B cell (primary cell): ENCODE results near the gene URGCP. TPM values are rescaled to one million over a fixed set of nuclear protein-coding genes. Genes with fewer than 3 reads are reported as not detected.
"Not testable (repeated sequence)": the region's sequence is repeated elsewhere in the genome, so short reads cannot be mapped to it uniquely, and the experiment has no call there.

Experiments
- ATAC-seq: fragments of 200-7000 bp; cut with Tn5 transposase; one replicate; pipeline ENCODE4 v1.10.0; 2021; ENCODE audit warnings: low read depth, mild to moderate bottlenecking, moderate number of reproducible peaks, moderate library complexity
- CTCF ChIA-PET: fragments of 350-600 bp; sonication (Branson Sonifier 250); formaldehyde crosslinking; loops from one replicate; lab custom pipeline; 2021; ENCODE audit warnings: antibody characterized with exemption, inconsistent platforms; lab: Charles Lee
- POLR2A ChIA-PET: fragments of 350-600 bp; sonication (Branson Sonifier 250); formaldehyde crosslinking; loops from one replicate; lab custom pipeline; 2021; ENCODE audit warnings: antibody characterized with exemption; lab: Charles Lee
- DNase-seq: peaks from one replicate; pipeline ENCODE4 v3.0.0; 2013
- H2AFZ ChIP-seq: 2 replicates; pipeline ENCODE4 v1.6.1; 2012; ENCODE audit warnings: mild to moderate bottlenecking, low read depth, low read length; ENCODE audit not compliant: insufficient read depth, poor library complexity, severe bottlenecking
- H3K27ac ChIP-seq, 2 donors: 1 replicate in 1 of 2; 2 replicates in 1 of 2; pipeline ENCODE4 v1.5.1; 2012 to 2013; ENCODE audit warnings: low read length in 2 of 2, mild to moderate bottlenecking in 2 of 2, moderate library complexity in 1 of 2
- H3K27me3 ChIP-seq, 4 experiments: fragments of 200-600 bp in 1 of 4; sonication (generic) in 1 of 4; replicated peaks in 1 of 4; 1 replicate in 2 of 4; 2 replicates in 2 of 4; pipeline versions ENCODE4 v1.6.1 to v1.7.0; 2013 to 2016; ENCODE audit warnings: low read length in 3 of 4, mild to moderate bottlenecking in 2 of 4, mixed read lengths in 1 of 4, moderate library complexity in 1 of 4; ENCODE audit not compliant: insufficient read depth in 4 of 4, control insufficient read depth in 3 of 4; ENCODE audit errors: control extremely low read depth in 1 of 4
- H3K36me3 ChIP-seq, 2 experiments: replicated peaks in 1 of 2; 1 replicate in 1 of 2; 2 replicates in 1 of 2; pipeline versions ENCODE4 v1.6.1 to v1.7.1; 2013; ENCODE audit warnings: low read length in 1 of 2; ENCODE audit not compliant: insufficient read depth in 2 of 2, control insufficient read depth in 1 of 2; ENCODE audit errors: control extremely low read depth in 1 of 2, extremely low read depth in 1 of 2
- H3K4me1 ChIP-seq, 2 donors: fragments of 200-600 bp in 1 of 2; sonication (generic) in 1 of 2; 1 replicate in 1 of 2; 2 replicates in 1 of 2; pipeline versions ENCODE4 v1.5.1 to v1.6.1; 2013 to 2017; ENCODE audit warnings: low read length in 2 of 2; ENCODE audit not compliant: control insufficient read depth in 2 of 2, insufficient read depth in 2 of 2
- H3K4me2 ChIP-seq: replicated peaks from 2 replicates; pipeline ENCODE3; 2012; ENCODE audit warnings: mild to moderate bottlenecking, low read depth, low read length; ENCODE audit not compliant: poor library complexity, severe bottlenecking
- H3K4me3 ChIP-seq, 5 experiments: fragments of 200-600 bp in 1 of 5; sonication (generic) in 1 of 5; 1 replicate in 3 of 5; 2 replicates in 2 of 5; pipeline versions ENCODE4 v1.5.1 to v1.7.0; 2011 to 2016; ENCODE audit warnings: low read length in 4 of 5, mild to moderate bottlenecking in 4 of 5, low read depth in 2 of 5, control low read depth in 1 of 5, moderate library complexity in 1 of 5; ENCODE audit not compliant: insufficient read depth in 1 of 5; ENCODE audit errors: control extremely low read depth in 1 of 5, extremely low read depth in 1 of 5
- H3K79me2 ChIP-seq: fragments of 200-600 bp; sonication (generic); one replicate; pipeline ENCODE4 v1.6.0; 2016; ENCODE audit warnings: low read length; ENCODE audit not compliant: control insufficient read depth, insufficient read depth
- H3K9ac ChIP-seq: fragments of 200-600 bp; sonication (generic); 2 replicates; pipeline ENCODE4 v1.6.1; 2017; ENCODE audit warnings: mild to moderate bottlenecking, low read length, moderate library complexity
- H3K9me3 ChIP-seq, 3 donors: one replicate each; pipeline versions ENCODE4 v1.6.1 to v1.7.1; 2013; ENCODE audit warnings: low read length in 2 of 3; ENCODE audit not compliant: control insufficient read depth in 2 of 3, insufficient read depth in 1 of 3; ENCODE audit errors: control extremely low read depth in 1 of 3
- H4K20me1 ChIP-seq: 2 replicates; pipeline ENCODE4 v1.6.0; 2012; ENCODE audit warnings: mild to moderate bottlenecking, low read length; ENCODE audit not compliant: insufficient read depth, control insufficient read depth, poor library complexity, severe bottlenecking
- H3K27ac Mint-ChIP-seq: one replicate; pipeline ENCODE4 v1.8.0; 2021; ENCODE audit warnings: mixed read lengths
- H3K27me3 Mint-ChIP-seq: one replicate; pipeline ENCODE4 v1.8.0; 2021; ENCODE audit warnings: mixed read lengths
- H3K4me1 Mint-ChIP-seq: one replicate; pipeline ENCODE4 v1.8.0; 2021; ENCODE audit warnings: mixed read lengths
- H3K4me3 Mint-ChIP-seq: one replicate; pipeline ENCODE4 v1.8.0; 2021; ENCODE audit warnings: mixed read lengths
- H3K9me3 Mint-ChIP-seq: one replicate; pipeline ENCODE4 v1.8.0; 2022; ENCODE audit warnings: mixed read lengths; ENCODE audit not compliant: insufficient read depth
- CTCF ChIP-seq: fragments of 200-600 bp; IDR thresholded peaks from one replicate; pipeline ENCODE4 v1.8.0; 2022; ENCODE audit warnings: antibody characterized with exemption, mild to moderate bottlenecking
- EZH2 ChIP-seq: IDR thresholded peaks from 2 replicates; pipeline ENCODE4 v1.6.1; 2012; ENCODE audit warnings: borderline replicate concordance, low read depth, mild to moderate bottlenecking, moderate library complexity, low read length; ENCODE audit not compliant: insufficient read depth, poor library complexity, severe bottlenecking
- WGBS: methylation state at CpG from one replicate; pipeline ENCODE4 v1.1.5; 2013; ENCODE audit warnings: missing lambda C conversion rate; ENCODE audit not compliant: insufficient coverage; 5-methylcytosine and 5-hydroxymethylcytosine counted together
- intact Hi-C: fragments of 100-400 bp; cut with micrococcal nuclease; formaldehyde crosslinking; loops from one replicate; pipeline ENCODE4 v1.10.0; 2022
- polyA plus RNA-seq: library from polyadenylated mRNA; depleted of rRNA; stranded (reverse); fragments of >200 nt; gene quantifications from 2 replicates; pipeline ENCODE4 v1.2.3, GENCODE V29; 2012
- small RNA-seq: library from RNA; depleted of rRNA; stranded (forward); fragments of <200 nt; gene quantifications from one replicate; pipeline ENCODE3, GENCODE V24; 2012; ENCODE audit warnings: low replicate concordance, low read depth; ENCODE audit not compliant: insufficient read length
- total RNA-seq, 2 donors: library from RNA; stranded (reverse); fragments of 120-200 nt in 1 of 2; gene quantifications; 1 replicate in 1 of 2; 2 replicates in 1 of 2; pipeline versions ENCODE4 v1.2.3 to v1.2.4, GENCODE V29; 2013 to 2022

The URGCP gene
- total and polyA plus RNA-seq, 2 donors (not counting 1 experiment from before 2014, with no cell fraction given), result 16.5 to 25.1 TPM

GRCh38 chr7:43834463-43835251, 71.7 kb downstream of the URGCP start:
- Histone ChIP-seq H3K9ac (peak overlapping the region; percentile 68), H3K79me2 (no peaks in the 10 kb centered on the region), H3K9me3 (peaks cover 0 to 9% (median 5%) of the 10 kb centered on the region in 3 donors), H3K27ac (no peak overlapping the region), H3K4me3 (peak overlapping the region in 4 of 5 experiments; percentile 35 to 68 (median 50)), H3K4me2 (peak overlapping the region; percentile 74), H3K4me1 (peaks cover 13 to 14% of the 10 kb centered on the region in 2 donors), H3K27me3 (no peaks in the 10 kb centered on the region), H2AFZ (peak overlapping the region; percentile 83), H3K36me3 (no peaks in the 10 kb centered on the region), H4K20me1 (no peaks in the 10 kb centered on the region)
- intact Hi-C loops, result loop anchor here (1.0 kb wide), 2 partner anchors 252 to 902 kb away; partner anchors contain the start of genes MRPL32 and PSMA2
- DNase-seq (peak; percentile 72), ATAC-seq (peak; percentile 46)
- POLR2A ChIA-PET, result interaction anchor here (0.9 to 1.4 kb wide), 2 partner anchors 35 to 105 kb away, joined by 3 read pairs; partner anchors contain the start of gene MRPS24
- H3K27ac Mint-ChIP-seq, result peak overlapping the region; percentile 92
- WGBS, result 53% methylated on average over 3 of the region's 8 CpGs
- peaks cover under 1% of the 10 kb centered on the region for H3K27me3 Mint-ChIP-seq
- H3K4me1 Mint-ChIP-seq, result peaks cover 18% of the 10 kb centered on the region
- H3K4me3 Mint-ChIP-seq, result peak overlapping the region; percentile 93
- CTCF ChIA-PET, result interaction anchor here (0.8 to 3.4 kb wide), 9 partner anchors 24 to 1894 kb away, joined by 3 to 16 read pairs (median 4); partner anchors contain the start of gene STK17A
- TF ChIP-seq EZH2 (no peak), CTCF (no peak)
- peaks cover 2% of the 10 kb centered on the region for H3K9me3 Mint-ChIP-seq

GRCh38 chr7:43830917-43831316, 75.5 kb downstream of the URGCP start:
- H3K79me2 ChIP-seq, POLR2A ChIA-PET, ATAC-seq, H3K9me3 ChIP-seq, H3K36me3 ChIP-seq, H3K27me3 ChIP-seq, H4K20me1 ChIP-seq, H3K27ac Mint-ChIP-seq, H3K27ac ChIP-seq, H3K4me2 ChIP-seq, intact Hi-C loops, DNase-seq, H3K4me3 Mint-ChIP-seq, H2AFZ ChIP-seq, H3K9ac ChIP-seq, H3K4me3 ChIP-seq, H3K9me3 Mint-ChIP-seq: not testable (repeated sequence)
- H3K27me3 Mint-ChIP-seq, result peaks cover 31% of the 10 kb centered on the region
- peaks cover 14% of the 10 kb centered on the region for H3K4me1 Mint-ChIP-seq
- CTCF ChIA-PET, result interaction anchor here (0.7 to 4.9 kb wide), 2 partner anchors 8 to 9 kb away, joined by 3 to 17 read pairs; no protein-coding TSS in a partner anchor
- peaks cover 9 to 11% of the 10 kb centered on the region in 2 donors for H3K4me1 ChIP-seq

Small RNA genes within 50 kb of the gene (small RNA-seq; reads per million reads assigned to genes)
- not detected for gene MRPS24

Other genes with a start within 250 kb of the URGCP start
- gene COA1, start 177.1 kb downstream of the URGCP start, total RNA-seq, result 72.7 and 89.7 TPM in 2 replicates
- 28.7 and 31.8 TPM in 2 replicates for gene COA1, start 177.1 kb downstream of the URGCP start, polyA plus RNA-seq
- 6.9 and 7.2 TPM in 2 replicates for gene BLVRA, start 147.9 kb downstream of the URGCP start, total RNA-seq
- 3.2 and 5.4 TPM in 2 replicates for gene BLVRA, start 147.9 kb downstream of the URGCP start, polyA plus RNA-seq
- 44.3 and 54.1 TPM in 2 replicates for gene MRPS24, start 37.1 kb downstream of the URGCP start, total RNA-seq
- gene MRPS24, start 37.1 kb downstream of the URGCP start, polyA plus RNA-seq, result 81.6 and 102 TPM in 2 replicates
- gene UBE2D4, start 19.8 kb upstream of the URGCP start, total RNA-seq, result 9.4 and 11.4 TPM in 2 replicates
- 4.7 and 5.8 TPM in 2 replicates for gene UBE2D4, start 19.8 kb upstream of the URGCP start, polyA plus RNA-seq
- gene SPDYE1, start 91.3 kb upstream of the URGCP start, total RNA-seq, result 0.10 TPM in 1 of 2 replicates, not detected in the other
- not detected in 2 replicates for gene SPDYE1, start 91.3 kb upstream of the URGCP start, polyA plus RNA-seq
- gene DBNL, start 138.1 kb upstream of the URGCP start, total RNA-seq, result 311 and 335 TPM in 2 replicates
- 274 and 386 TPM in 2 replicates for gene DBNL, start 138.1 kb upstream of the URGCP start, polyA plus RNA-seq
- gene PGAM2, start 159.0 kb upstream of the URGCP start, total RNA-seq, result 2.9 and 3.2 TPM in 2 replicates
- 0.69 and 1.4 TPM in 2 replicates for gene PGAM2, start 159.0 kb upstream of the URGCP start, polyA plus RNA-seq
- gene POLM, start 175.9 kb upstream of the URGCP start, total RNA-seq, result 92.6 and 93.2 TPM in 2 replicates
- 89.2 and 97.2 TPM in 2 replicates for gene POLM, start 175.9 kb upstream of the URGCP start, polyA plus RNA-seq
- gene AEBP1, start 197.7 kb upstream of the URGCP start, total RNA-seq, result 36.7 and 41.0 TPM in 2 replicates
- gene AEBP1, start 197.7 kb upstream of the URGCP start, polyA plus RNA-seq, result 20.2 and 36.1 TPM in 2 replicates
- 86.7 and 91.0 TPM in 2 replicates for gene POLD2, start 217.0 kb upstream of the URGCP start, total RNA-seq
- gene POLD2, start 217.0 kb upstream of the URGCP start, polyA plus RNA-seq, result 73.6 and 86.5 TPM in 2 replicates
- not detected in 2 replicates for gene MYL7, start 234.7 kb upstream of the URGCP start, total RNA-seq
- gene MYL7, start 234.7 kb upstream of the URGCP start, polyA plus RNA-seq, result not detected in 2 replicates